Stimulated activated CD4-positive, alpha-beta T cell treated with anti-CD3 and anti-CD28 coated beads, Interleukin-2, amount 100 ng/mL, for 48 hours (primary cell): ENCODE measurements around the gene DOP1B.
"Not testable (repeated sequence)": the region's sequence is repeated elsewhere in the genome, so short reads cannot be mapped to it uniquely, and the experiment has no call there.

Experiments used
- DNase-seq, 2 donors: peaks; one replicate each; pipeline ENCODE4 v3.0.0-alpha.2; 2020

Gene DOP1B

GRCh38 chr21:36141513-36141925 lies 15.1 kb upstream of the DOP1B start:
- peak; percentile 81 to 85 for DNase-seq

GRCh38 chr21:36144233-36144632 lies 12.4 kb upstream of the DOP1B start:
- not testable (repeated sequence) for DNase-seq

- no peak for DNase-seq
These were observed 11.4 kb upstream of the DOP1B start for GRCh38 chr21:36145259-36145658.

GRCh38 chr21:36147911-36148310 lies 8.7 kb upstream of the DOP1B start:
- DNase-seq, result no peak

- no peak for DNase-seq
These were observed 7.7 kb upstream of the DOP1B start for GRCh38 chr21:36148886-36149285.

GRCh38 chr21:36149788-36150711 lies 6.6 kb upstream of the DOP1B start:
- DNase-seq, result no peak

GRCh38 chr21:36155603-36156338 lies 853 bp upstream of the DOP1B start:
- DNase-seq, result no peak

GRCh38 chr21:36156339-36156814 lies 247 bp upstream of the DOP1B start:
- DNase-seq, result peak; percentile 100

GRCh38 chr21:36159356-36159921 lies 2.8 kb downstream of the DOP1B start:
- DNase-seq, result no peak

GRCh38 chr21:36160850-36161178 lies 4.2 kb downstream of the DOP1B start:
- no peak for DNase-seq

GRCh38 chr21:36162631-36163030 lies 6.0 kb downstream of the DOP1B start:
- no peak for DNase-seq

GRCh38 chr21:36163750-36164741 lies 7.4 kb downstream of the DOP1B start:
- no peak for DNase-seq

GRCh38 chr21:36165356-36165755 lies 8.7 kb downstream of the DOP1B start:
- no peak for DNase-seq

GRCh38 chr21:36166705-36167104 lies 10.1 kb downstream of the DOP1B start:
- DNase-seq, result no peak

- DNase-seq, result no peak
These were observed 10.9 kb downstream of the DOP1B start for GRCh38 chr21:36167541-36167940.

- DNase-seq, result no peak
These were observed 13.0 kb downstream of the DOP1B start for GRCh38 chr21:36169470-36170128.

GRCh38 chr21:36170823-36171222 lies 14.2 kb downstream of the DOP1B start:
- DNase-seq, result no peak

- DNase-seq, result no peak
These were observed 14.7 kb downstream of the DOP1B start for GRCh38 chr21:36171336-36171735.

- DNase-seq, result no peak
These were observed 15.2 kb downstream of the DOP1B start for GRCh38 chr21:36171741-36172331.

GRCh38 chr21:36174780-36175179 lies 18.2 kb downstream of the DOP1B start:
- DNase-seq, result no peak
